NCI-H146 treated with DMSO at 0.1 percent for 48 hours (cell line): ENCODE data around the gene VSTM2B.
A peak's percentile ranks its signal among the peaks of the same experiment; 100 is the strongest.
"Not testable (repeated sequence)": the region's sequence is repeated elsewhere in the genome, so short reads cannot be mapped to it uniquely, and the experiment has no call there.

Experiments used
- DNase-seq: peaks from one replicate; lab custom pipeline; 2025; ENCODE audit not compliant: unreplicated experiment; lab: John Stamatoyannopoulos, UW

Gene VSTM2B

GRCh38 chr19:29525901-29526729 is at the start of gene VSTM2B:
TSS of gene VSTM2B (plus strand) at chr19:29525994. CDS start at chr19:29526584, 590 bp downstream.
- no peak for DNase-seq

GRCh38 chr19:29476528-29476927 is 49.3 kb upstream of the VSTM2B start:
- DNase-seq = no peak

GRCh38 chr19:29477831-29478577 is 47.8 kb upstream of the VSTM2B start:
- DNase-seq = no peak

- DNase-seq = peak; percentile 5
Observed at GRCh38 chr19:29478578-29479565, 46.9 kb upstream of the VSTM2B start.

GRCh38 chr19:29479941-29480340 is 45.9 kb upstream of the VSTM2B start:
- DNase-seq = no peak

GRCh38 chr19:29480507-29480906 is 45.3 kb upstream of the VSTM2B start:
- no peak for DNase-seq

GRCh38 chr19:29482855-29483640 is 42.7 kb upstream of the VSTM2B start:
- DNase-seq = no peak

- no peak for DNase-seq
Observed at GRCh38 chr19:29483641-29483920, 42.2 kb upstream of the VSTM2B start.

GRCh38 chr19:29483944-29484581 is 41.7 kb upstream of the VSTM2B start:
- no peak for DNase-seq

GRCh38 chr19:29484876-29485275 is 40.9 kb upstream of the VSTM2B start:
- no peak for DNase-seq

GRCh38 chr19:29485293-29485692 is 40.5 kb upstream of the VSTM2B start:
- no peak for DNase-seq

GRCh38 chr19:29486961-29487360 is 38.8 kb upstream of the VSTM2B start:
- DNase-seq = not testable (repeated sequence)

GRCh38 chr19:29487432-29487831 is 38.4 kb upstream of the VSTM2B start:
- no peak for DNase-seq

- no peak for DNase-seq
Observed at GRCh38 chr19:29488316-29488715, 37.5 kb upstream of the VSTM2B start.

GRCh38 chr19:29489172-29489951 is 36.4 kb upstream of the VSTM2B start:
- DNase-seq = no peak

GRCh38 chr19:29491491-29491890 is 34.3 kb upstream of the VSTM2B start:
- no peak for DNase-seq

GRCh38 chr19:29491995-29492577 is 33.7 kb upstream of the VSTM2B start:
- DNase-seq = no peak

- no peak for DNase-seq
Observed at GRCh38 chr19:29492769-29493168, 33.0 kb upstream of the VSTM2B start.

- DNase-seq = no peak
Observed at GRCh38 chr19:29495091-29495490, 30.7 kb upstream of the VSTM2B start.
